HG02981 (cell line): ENCODE data around the gene MCF2L2.
"Not testable (repeated sequence)": the region's sequence is repeated elsewhere in the genome, so short reads cannot be mapped to it uniquely, and the experiment has no call there.

Experiments used
- ATAC-seq: cut with Tn5 transposase; IDR thresholded peaks from one replicate; pipeline ENCODE4 v1.9.1; 2021; ENCODE audit warnings: mild to moderate bottlenecking, moderate library complexity; ENCODE audit not compliant: unreplicated experiment

Gene MCF2L2

GRCh38 chr3:183428447-183429211 is at the start of gene MCF2L2:
Gene MCF2L2, minus strand, starts transcription at chr3:183428619. Its CDS starts 642 bp downstream, at chr3:183427977.
- ATAC-seq: peak; percentile 59

- no peak for ATAC-seq
Observed at GRCh38 chr3:183477801-183478456, 49.5 kb upstream of the MCF2L2 start.

- ATAC-seq: not testable (repeated sequence)
Observed at GRCh38 chr3:183475764-183476162, 47.3 kb upstream of the MCF2L2 start.

- no peak for ATAC-seq
Observed at GRCh38 chr3:183475016-183475763, 46.8 kb upstream of the MCF2L2 start.

- no peak for ATAC-seq
Observed at GRCh38 chr3:183473969-183474368, 45.5 kb upstream of the MCF2L2 start.

GRCh38 chr3:183472155-183472554 is 43.7 kb upstream of the MCF2L2 start:
- ATAC-seq: no peak

- no peak for ATAC-seq
Observed at GRCh38 chr3:183468424-183468823, 40.0 kb upstream of the MCF2L2 start.

- no peak for ATAC-seq
Observed at GRCh38 chr3:183466575-183466974, 38.2 kb upstream of the MCF2L2 start.

- not testable (repeated sequence) for ATAC-seq
Observed at GRCh38 chr3:183465710-183466109, 37.3 kb upstream of the MCF2L2 start.

GRCh38 chr3:183464480-183464879 is 36.1 kb upstream of the MCF2L2 start:
- no peak for ATAC-seq

- ATAC-seq: no peak
Observed at GRCh38 chr3:183460081-183461055, 31.9 kb upstream of the MCF2L2 start.

GRCh38 chr3:183455089-183455488 is 26.7 kb upstream of the MCF2L2 start:
- ATAC-seq: no peak

- ATAC-seq: no peak
Observed at GRCh38 chr3:183454064-183454463, 25.6 kb upstream of the MCF2L2 start.

GRCh38 chr3:183449791-183450190 is 21.4 kb upstream of the MCF2L2 start:
- ATAC-seq: no peak

- ATAC-seq: no peak
Observed at GRCh38 chr3:183449391-183449790, 21.0 kb upstream of the MCF2L2 start.

GRCh38 chr3:183448369-183449128 is 20.1 kb upstream of the MCF2L2 start:
- no peak for ATAC-seq

- peak; percentile 87 for ATAC-seq
Observed at GRCh38 chr3:183447206-183448001, 19.0 kb upstream of the MCF2L2 start.

GRCh38 chr3:183446838-183447205 is 18.4 kb upstream of the MCF2L2 start:
- no peak for ATAC-seq

GRCh38 chr3:183444748-183445147 is 16.3 kb upstream of the MCF2L2 start:
- ATAC-seq: no peak
